NCI-H1436 (cell line): ENCODE measurements around the gene VDR.
A peak's percentile ranks its signal among the peaks of the same experiment; 100 is the strongest.

Experiments used
- DNase-seq: peaks from one replicate; lab custom pipeline; 2025; lab: John Stamatoyannopoulos, UW

VDR gene

GRCh38 chr12:47904713-47905709, at the start of gene VDR:
TSS of gene VDR (minus strand) at chr12:47904994. CDS start at chr12:47879113, 25,881 bp downstream.
- peak; percentile 55 for DNase-seq

GRCh38 chr12:47954058-47954457, 49.3 kb upstream of the VDR start:
- DNase-seq: no peak

- no peak for DNase-seq
Measured at GRCh38 chr12:47950856-47951468, 46.2 kb upstream of the VDR start.

GRCh38 chr12:47949441-47950341, 44.9 kb upstream of the VDR start:
- DNase-seq: peak; percentile 61

GRCh38 chr12:47947341-47947740, 42.5 kb upstream of the VDR start:
- DNase-seq: no peak

- DNase-seq: no peak
Measured at GRCh38 chr12:47946413-47947323, 41.9 kb upstream of the VDR start.

- no peak for DNase-seq
Measured at GRCh38 chr12:47945341-47945728, 40.5 kb upstream of the VDR start.

- DNase-seq: no peak
Measured at GRCh38 chr12:47944685-47945340, 40.0 kb upstream of the VDR start.

GRCh38 chr12:47943623-47944340, 39.0 kb upstream of the VDR start:
- DNase-seq: no peak

GRCh38 chr12:47942614-47943225, 37.9 kb upstream of the VDR start:
- no peak for DNase-seq

- no peak for DNase-seq
Measured at GRCh38 chr12:47941871-47942613, 37.2 kb upstream of the VDR start.

GRCh38 chr12:47941475-47941780, 36.6 kb upstream of the VDR start:
- no peak for DNase-seq

- no peak for DNase-seq
Measured at GRCh38 chr12:47940773-47941474, 36.1 kb upstream of the VDR start.

- no peak for DNase-seq
Measured at GRCh38 chr12:47939009-47939601, 34.3 kb upstream of the VDR start.

- no peak for DNase-seq
Measured at GRCh38 chr12:47938594-47938993, 33.8 kb upstream of the VDR start.

GRCh38 chr12:47938093-47938492, 33.3 kb upstream of the VDR start:
- no peak for DNase-seq

GRCh38 chr12:47935184-47935583, 30.4 kb upstream of the VDR start:
- DNase-seq: no peak

- DNase-seq: no peak
Measured at GRCh38 chr12:47931187-47931586, 26.4 kb upstream of the VDR start.
